Left lobe of liver (tissue), 2 donors: ENCODE results near the gene PZP. TPM values are rescaled to one million over a fixed set of nuclear protein-coding genes. Genes with fewer than 3 reads are reported as not detected.

ENCODE experiments used
- ATAC-seq: fragments of 200-7000 bp; cut with Tn5 transposase; one replicate; pipeline ENCODE4 v1.9.1; 2020; ENCODE audit warnings: mild to moderate bottlenecking, moderate library complexity
- DNase-seq: peaks from one replicate; pipeline ENCODE4 v3.0.0-alpha.2; 2020; ENCODE audit warnings: low spot score
- total RNA-seq: library from RNA; stranded (reverse); gene quantifications from one replicate; pipeline ENCODE4 v1.2.1, GENCODE V29; 2021
- donor health status: DM: no; HTN: no; CAD: no; lungs with moderate emphysema.
- donor health status: DM: no; HTN: yes; CAD: no.

Gene PZP
- total RNA-seq, 1 donor from 2014 or later = 0.70 TPM

DNA sequence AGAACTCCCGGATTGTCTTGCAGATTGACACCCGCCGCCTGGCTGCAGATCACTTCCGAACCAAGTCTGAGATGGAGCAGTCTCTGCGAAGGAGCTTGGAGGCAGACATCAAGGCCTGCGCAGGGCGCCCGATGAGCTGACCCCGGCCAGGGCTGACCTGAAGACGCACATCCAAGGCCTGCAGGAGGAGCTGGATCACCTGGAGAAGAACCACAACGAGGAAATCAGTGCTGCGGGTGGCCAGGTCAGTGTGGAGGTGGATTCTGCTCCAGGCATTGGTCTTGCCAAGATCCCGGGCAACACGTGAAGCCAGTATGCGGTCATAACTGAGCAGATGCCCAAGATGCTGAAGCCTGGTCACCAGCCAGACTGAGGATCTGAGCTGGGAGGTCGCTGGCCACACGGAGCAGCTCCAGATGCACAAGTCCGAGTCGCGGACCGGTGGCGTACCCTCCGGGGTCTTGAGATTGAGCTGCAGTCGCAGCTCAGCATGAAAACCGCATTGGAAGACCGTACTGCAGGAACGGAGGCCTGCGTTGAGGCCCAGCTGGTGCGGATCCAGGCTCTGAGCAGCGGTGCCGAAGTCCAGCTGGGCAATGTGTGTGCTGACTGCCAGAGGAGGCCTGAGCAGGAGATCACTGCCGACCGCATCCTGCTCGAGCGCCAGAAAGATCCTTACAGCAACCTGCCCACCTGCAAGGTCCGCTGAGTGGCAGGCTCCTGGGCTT lies 80.1 kb downstream of the PZP start:
- DNase-seq (peak; percentile 87), ATAC-seq (peak; percentile 59)

DNA sequence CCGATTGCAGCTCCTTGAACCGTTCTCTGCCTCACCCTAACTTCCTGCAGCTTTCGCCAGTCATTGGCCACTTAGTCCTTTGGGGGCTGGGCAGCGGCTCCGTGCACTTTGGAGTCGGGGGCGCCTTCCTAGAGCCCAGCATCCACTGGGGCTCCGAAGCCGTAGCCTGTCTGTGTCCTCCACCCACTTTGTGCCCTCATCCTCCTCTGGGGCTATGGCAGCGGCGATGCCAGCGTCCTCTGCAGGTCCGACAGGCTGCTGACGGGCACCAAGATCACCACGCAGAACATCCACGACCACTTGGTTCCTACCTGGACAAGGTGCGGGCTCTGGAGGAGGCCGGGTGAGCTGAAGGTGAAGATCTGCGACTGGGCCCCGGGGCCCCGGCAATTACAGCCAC lies 80.7 kb downstream of the PZP start:
- peak; percentile 81 for DNase-seq
- peak; percentile 49 for ATAC-seq

DNA sequence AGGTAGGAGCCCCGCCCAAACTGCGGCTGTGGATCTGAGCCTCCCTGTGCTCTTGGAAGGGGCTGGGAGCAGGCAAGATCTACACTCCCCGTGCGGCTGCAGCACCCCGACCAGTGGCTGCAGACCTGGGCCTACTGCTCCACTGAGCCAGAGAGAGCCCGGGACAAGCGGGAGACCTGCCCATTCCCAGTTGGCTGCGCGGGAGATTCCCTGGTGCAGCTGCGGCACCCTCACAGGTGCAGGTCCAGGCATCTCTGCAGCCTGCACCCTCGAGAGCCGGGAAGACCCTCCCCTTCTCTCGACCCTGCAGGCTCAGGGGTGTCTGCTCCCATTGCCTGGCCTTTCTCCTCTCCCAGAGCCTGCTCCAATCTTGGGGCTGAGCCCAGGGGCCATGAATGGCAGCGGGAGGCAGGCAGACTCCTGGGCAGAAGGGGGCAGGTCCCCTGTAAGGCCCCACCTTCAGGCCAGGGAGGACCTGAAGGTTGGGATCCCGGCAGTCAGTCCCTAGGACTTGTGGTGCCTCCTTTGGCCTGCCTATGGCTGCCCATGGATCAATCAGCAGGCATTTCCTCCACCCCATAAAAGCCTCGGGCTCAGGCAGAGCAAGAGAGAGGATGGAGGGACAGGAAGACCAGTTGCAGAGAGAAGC lies 83.7 kb downstream of the PZP start:
- ATAC-seq = peak; percentile 69
- DNase-seq = peak; percentile 86

DNA sequence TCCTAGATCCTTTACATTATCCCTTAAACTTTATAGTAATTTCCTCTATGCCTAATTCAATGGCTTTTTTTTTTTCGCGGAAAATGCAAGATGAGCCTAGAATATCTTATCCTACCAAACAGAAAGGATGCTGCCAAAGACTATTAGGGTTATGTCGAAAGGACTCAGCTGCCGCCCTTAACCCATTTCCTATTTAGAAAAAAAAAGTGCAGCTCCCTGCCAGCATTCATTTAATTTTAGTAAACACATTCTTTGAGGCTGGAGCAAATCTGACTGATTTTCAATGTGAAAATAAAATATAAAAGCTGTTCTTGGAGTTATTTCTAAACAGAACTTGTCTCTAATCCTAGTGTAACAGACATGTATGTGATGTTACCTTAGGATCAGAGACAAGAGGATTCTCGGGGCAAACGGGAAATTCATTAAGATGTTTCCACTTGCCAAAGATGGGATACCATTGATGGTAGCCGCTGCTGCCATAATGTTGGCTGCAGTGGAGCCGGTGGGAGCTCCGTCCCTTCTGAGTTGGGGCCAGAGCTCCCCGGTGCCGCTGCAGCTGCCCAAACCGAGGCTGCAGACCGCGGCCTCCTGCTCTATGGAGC lies 84.3 kb downstream of the PZP start:
- ATAC-seq (no peak), DNase-seq (no peak)

DNA sequence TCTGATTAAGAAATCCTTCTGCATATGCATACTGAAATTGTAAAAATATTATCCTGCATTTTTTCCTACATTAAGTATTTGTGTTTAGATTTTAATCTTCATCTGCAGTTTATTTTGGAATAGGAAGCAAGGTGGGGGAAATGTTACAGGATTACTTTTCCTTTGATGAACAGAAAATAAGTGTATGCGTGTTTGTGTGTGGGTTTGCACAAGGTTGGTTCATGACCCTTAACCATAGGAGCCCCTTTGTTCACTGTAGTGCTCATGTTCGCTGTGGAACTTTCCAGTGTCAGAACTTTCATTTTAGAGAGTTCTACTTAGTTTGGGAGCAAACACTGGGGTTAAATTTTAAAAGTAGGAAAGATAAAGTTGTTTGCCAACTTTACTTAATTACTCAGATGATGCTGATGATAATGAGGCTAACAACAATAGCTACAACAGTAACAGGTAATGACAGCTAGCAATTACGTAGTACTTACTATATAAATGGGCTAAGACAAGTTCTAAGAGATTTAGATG lies 86.0 kb downstream of the PZP start:
- DNase-seq = no peak
- no peak for ATAC-seq

DNA sequence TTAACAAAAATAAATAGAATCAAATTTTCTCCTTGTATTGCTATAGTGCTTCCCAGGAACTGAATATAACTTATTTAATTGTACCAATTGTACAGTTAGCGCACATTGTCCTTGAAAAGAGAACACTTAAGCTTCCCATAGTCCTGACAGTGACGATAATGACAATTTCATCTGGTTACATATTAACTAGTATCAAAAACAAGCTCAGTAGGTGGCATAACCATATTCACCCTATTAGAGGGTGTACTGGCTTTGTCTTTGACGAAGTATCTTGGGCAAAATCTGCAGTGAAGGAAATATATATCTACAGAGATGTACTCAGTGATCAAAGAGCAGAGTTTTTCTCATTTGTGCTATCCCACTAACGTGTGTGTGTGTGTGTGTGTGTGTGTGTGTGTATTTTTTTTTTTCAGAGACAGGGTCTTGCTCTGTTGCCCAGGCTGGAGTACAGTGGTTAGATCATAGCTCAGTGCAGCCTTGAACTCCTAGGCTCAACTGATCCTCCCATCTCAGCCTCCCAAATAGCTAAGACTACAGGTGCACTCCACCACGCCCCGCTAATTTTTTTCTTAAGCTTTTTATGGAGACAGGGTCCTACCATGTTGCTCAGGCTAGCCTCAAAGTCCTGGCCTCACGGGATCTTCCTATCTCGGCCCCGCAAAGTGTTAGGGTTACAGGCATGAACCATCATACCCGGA lies 87.6 kb downstream of the PZP start:
- DNase-seq = no peak
- peak; percentile 41 for ATAC-seq

DNA sequence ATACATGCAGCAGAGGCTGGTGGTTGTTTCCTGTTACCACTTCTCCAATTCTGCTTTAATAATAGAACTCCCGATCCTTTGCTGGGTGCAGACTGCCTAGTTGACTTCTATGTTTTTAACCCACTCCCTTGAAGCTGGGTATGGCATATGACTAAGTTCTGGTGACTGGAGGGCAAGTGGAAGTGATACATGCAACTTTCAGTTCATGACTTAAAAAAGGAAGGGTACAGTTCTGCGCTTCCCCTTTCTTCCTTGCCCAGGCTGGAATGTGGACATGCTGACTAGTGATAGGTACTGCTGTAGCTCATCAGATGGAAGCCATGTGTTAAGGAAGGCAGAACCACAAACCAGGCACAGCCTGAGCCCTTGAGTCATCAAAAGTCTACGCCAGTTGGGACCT lies 90.0 kb downstream of the PZP start:
- ATAC-seq = no peak

DNA sequence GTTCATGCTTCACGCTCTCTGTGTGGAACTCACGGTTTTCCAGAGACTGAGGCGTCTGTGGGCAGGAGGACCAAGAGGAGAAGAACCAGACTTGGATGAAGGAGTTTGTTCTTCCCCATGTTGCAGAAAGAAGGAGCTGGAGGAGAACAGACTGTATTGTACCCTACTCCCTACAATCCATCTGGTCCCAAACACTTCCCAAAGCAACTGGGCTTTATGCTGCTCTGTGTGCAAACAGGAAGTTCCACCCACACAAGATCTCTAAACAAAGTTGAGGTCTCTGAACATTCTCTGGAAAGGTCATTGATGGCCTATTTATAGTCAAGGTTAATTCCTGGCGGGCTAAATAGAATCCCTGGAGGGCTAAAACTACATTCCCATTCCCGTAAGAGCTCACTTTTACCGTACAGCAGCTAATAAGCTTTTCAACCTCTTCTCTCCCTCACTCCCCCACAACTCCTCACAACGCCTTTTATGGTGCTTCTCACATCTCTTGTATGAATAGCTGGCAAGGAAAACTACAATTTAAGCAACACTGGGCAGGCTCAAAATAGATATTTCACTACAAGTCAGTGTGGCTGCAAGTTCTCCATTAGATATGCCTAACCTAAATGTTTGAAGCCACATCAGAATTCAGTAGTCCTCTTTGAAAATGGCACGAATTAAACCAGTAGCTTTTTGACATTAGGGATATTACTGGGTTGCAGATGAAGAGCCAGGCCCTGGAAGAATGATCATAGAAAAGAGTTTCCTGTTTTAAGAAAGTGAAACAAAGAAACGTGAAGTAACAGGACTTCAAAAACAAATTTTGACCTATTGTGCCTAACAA lies 92.2 kb downstream of the PZP start, which contains the start of gene A2M:
TSS of gene A2M (minus strand) at position 189 of the 829 bp plus-strand sequence. CDS start at position 119, 70 bp downstream.
- DNase-seq (peak; percentile 64), ATAC-seq (peak; percentile 78)

More for the DNA sequence above, 90.0 kb downstream of the PZP start:
- no peak for DNase-seq

DNA sequence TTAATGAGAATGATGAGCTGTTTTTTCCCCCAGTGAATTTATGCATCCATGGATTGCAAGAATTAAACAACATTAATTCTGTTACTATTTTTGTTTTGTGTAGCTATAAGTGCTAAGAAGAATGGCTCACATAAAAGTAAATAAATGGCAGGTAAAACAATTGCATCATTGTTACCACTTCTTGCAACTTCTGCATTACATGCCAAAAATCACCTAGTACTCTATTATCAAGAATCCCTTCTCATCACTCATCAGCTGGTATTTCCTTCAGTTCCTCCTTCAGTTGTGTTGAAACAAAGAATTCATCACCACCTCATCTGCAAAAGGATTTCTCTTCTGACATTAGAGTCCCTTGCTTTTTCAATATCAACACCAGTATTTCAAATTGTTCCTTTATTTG lies 93.2 kb downstream of the PZP start:
- ATAC-seq (no peak), DNase-seq (no peak)

DNA sequence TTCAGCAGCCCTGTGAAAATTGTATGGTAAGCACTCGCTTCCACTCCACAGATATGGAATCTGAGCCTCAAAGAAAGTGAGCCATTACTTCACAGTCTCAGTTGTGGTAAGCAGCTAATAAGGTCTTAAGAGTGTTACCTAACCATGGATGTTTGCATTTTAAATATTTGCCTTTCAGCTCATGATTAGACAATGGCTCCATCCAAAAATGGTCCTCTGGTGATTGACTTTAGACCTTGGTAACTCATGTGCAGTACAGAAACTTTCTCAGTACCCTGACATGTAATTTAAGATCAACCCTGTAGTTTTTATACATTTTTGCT lies 94.2 kb downstream of the PZP start:
- ATAC-seq (peak; percentile 52), DNase-seq (no peak)

DNA sequence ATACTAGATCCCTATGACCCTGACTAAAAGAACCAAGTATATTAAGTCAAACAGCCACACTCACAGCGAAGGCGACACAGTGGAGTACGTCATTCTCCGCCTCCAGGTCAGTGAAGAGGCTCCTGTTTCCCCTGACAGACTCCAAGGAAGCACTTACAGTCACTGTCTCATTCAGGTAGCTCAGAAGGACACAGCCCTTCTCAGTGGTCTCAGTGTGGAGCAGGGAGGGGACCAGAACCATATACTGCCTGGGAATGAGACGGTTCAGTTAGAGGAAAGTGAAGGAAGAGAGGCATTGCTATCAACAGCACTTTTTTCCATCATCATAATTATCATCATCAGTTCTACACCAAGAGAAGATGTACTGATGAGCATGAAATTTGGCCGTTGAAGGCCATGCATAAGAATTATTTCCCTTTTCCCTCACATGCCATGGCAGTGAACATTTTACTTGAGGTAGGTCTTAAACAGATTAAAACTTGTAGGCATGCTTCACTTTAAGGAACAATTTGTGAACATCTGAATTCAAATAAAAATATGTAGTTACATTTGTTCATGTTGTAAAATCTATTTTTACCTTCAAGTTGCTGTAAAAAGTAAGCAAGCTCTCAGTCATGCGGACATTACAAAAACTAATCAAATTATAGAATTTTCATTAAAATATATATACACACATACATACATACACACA lies 94.8 kb downstream of the PZP start:
- ATAC-seq (no peak), DNase-seq (no peak)

DNA sequence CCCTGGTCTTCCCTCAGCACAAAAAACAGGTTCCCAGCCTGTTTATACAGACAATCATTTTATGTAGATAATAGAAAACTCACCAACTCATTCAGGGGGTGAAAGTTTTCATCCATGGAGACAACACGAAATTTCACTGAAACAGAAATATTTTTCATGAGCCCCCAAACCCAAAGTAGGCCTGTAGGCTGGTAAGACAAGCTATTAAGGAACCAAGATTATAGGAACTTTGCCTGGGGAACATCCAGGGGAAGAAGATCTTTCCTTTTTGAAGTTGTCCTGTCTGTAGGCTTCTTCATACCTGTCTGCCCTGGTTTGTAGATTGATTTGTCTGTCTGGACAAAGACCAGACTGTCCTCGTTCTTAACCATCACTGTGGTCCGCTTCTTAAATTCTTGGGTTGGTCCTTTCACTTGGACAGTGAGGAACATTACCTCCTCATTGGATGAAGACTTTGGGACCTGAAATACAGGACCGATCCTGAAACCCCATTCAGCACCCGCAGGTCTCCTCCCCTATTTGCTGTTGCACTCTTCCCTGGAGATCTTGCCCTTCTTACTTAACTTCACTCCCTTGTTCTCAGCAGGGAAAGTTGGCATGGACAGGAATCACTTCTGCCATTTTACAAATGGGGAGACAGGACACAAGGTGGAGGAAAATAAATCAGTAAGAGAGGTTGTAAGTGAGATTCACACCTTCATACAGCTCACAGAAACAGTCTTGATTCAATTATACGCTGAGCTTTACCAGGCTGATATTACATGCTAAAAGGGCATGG lies 95.9 kb downstream of the PZP start:
- DNase-seq (no peak), ATAC-seq (no peak)

DNA sequence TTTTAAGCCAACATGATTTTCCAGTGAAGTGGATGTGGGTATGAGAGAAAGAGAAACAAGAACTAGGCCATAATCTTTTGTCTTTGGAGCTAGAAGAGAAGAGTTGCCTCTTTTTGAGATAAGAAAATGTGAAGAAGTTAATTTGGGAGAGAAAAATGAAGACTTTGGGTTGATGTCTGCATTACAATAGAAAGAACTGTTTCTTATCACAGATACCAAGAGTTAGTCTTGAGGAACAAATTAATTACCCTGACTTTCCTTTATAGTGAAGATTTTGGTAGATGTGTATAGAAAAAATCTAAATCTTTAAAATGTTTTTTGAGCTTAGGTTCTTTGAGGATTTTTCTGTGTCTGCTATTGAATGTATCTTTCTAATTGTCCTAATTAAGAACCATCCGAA lies 96.7 kb downstream of the PZP start:
- DNase-seq (no peak), ATAC-seq (no peak)

DNA sequence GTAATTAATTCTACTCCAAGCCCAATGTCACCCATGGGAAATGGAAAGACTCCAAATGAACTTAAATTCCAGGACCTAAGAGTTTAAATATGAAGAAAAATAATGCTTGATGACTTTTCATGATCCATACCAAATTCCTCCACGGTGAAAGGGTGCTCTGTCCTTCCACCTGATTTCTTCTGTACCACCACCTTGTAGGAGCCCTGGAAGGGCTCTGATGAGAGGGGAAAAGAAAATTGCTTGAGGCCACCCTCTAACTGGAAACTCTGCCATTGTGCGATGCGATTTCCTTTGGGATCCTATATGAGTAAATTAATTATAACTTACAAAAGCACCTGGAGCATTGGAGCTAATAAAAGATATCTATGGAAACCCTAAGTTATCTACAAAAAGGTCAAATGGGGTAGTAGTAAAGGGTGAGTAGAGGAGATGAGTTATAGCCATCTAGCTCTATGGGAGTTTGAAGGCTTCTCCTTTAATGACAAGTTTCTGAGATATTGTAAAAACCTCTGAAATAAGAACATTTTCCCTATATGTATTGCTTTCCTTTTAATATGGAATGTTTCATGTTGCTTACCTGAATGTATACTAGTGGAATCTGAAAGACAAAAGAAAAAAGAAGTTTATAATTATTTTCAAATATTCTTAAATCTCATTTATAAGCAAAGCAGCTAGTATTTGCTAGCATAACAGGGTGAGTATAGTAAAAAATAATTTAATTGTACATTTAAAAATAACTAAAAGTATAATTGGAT lies 98.3 kb downstream of the PZP start:
- no peak for ATAC-seq
- no peak for DNase-seq

DNA sequence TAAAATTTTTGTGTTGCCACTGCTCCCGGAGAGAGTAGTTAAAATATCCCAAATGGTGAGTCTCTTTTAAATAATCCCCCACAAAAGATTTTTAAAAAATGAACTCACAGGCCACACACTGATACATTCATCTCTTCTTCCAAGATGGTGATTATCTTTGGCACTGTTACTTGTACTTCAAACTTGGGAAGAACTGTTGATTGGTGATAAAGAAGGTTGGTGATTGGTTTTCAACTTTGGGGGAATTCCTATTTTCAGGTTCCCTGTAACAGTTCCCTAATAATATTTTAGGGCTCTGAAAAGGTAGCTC lies 99.0 kb downstream of the PZP start:
- DNase-seq = no peak
- no peak for ATAC-seq

DNA sequence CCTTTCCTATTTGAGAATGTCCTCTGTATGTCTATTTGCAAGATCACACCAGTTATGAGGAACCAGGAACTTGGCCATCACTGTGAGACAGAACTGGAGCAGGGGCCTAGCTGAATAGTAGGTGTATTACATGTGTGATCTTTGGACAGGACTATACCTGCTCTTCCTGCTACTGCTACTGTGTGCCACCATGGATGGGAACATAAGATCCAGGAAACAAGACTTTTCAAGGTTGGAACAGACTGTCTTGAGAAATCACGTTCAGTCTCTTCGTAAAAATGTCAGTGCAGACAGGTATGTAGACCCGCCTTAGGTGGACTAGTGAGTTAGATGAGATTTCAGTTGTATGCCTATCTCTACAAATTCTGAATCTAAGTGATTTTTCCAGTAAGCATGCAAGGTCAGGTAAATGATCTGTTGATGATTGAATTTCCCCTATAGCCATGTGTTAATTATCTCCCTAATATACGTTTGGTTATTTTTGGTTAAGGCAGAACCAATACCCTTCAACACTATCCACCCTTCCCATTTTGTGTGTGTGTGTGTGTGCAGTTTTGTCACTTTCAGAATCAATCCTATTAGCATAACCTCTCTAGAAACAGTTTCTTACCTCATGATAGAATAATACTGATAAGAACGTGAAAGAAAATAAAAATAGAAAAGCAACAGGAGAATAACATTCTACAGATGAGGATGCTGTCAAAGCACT lies 99.5 kb downstream of the PZP start:
- ATAC-seq (peak; percentile 27), DNase-seq (no peak)

DNA sequence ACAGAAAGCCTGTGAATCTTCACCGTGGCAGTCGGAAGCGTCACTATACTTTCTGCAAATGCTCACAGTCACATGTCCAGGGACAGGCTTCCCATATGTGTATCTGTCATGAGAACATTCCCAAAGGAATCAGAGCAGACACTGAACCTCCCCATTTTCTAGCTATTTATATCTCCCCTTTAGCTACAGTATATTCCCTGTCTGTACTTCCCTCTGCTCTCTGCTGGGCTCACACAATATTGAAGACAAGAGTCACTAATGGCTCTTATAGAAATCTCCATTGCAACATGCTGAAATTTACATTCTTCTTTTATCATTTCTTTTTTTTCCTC lies 100.7 kb downstream of the PZP start:
- ATAC-seq (no peak), DNase-seq (no peak)
